Effector CD8-positive, alpha-beta T cell (primary cell): ENCODE results near the gene ELAVL2.

ENCODE experiments used
- DNase-seq: peaks from one replicate; lab custom pipeline; 2025; lab: John Stamatoyannopoulos, UW

The ELAVL2 gene

DNA sequence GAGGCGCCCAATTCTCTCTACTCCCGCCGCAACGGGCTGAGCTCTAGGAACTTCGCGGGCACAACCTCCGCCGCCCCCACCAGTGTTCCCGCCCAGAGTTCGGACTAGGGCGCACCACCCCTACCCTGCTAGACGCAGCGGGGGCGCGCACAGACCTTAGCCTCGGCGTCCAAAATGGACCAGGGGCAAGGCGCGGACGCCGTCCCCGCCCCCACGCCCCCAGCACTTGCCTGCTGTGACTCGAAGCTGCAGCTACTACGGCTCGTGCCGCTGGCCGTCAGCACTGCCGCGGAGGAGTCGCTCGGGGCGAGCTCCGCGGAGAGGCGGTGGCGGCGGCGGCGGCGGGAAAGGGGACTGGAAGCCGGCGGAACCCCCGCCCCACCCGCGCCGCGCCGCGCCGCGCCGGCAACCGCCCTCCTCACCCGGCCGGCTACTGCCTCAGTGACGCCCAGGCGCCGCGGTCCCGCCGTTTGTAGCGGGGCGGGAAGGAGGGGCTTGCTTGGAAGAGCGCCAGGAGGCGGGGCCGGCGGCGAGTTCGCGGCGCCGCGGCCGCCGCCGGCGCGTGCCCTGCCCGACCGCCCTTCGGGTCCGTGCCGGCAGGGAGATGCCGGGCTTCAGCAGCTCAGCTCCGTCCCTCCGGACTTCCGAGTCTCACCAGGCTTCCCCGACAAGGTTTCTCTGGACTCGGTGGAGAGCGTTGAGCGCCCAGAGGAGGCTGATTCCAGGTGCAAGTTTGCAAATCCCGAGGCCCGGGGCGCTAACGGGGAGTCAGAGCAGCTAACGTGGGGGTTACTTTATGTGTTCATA, 4.5 kb downstream of the ELAVL2 start:
- DNase-seq: no peak

DNA sequence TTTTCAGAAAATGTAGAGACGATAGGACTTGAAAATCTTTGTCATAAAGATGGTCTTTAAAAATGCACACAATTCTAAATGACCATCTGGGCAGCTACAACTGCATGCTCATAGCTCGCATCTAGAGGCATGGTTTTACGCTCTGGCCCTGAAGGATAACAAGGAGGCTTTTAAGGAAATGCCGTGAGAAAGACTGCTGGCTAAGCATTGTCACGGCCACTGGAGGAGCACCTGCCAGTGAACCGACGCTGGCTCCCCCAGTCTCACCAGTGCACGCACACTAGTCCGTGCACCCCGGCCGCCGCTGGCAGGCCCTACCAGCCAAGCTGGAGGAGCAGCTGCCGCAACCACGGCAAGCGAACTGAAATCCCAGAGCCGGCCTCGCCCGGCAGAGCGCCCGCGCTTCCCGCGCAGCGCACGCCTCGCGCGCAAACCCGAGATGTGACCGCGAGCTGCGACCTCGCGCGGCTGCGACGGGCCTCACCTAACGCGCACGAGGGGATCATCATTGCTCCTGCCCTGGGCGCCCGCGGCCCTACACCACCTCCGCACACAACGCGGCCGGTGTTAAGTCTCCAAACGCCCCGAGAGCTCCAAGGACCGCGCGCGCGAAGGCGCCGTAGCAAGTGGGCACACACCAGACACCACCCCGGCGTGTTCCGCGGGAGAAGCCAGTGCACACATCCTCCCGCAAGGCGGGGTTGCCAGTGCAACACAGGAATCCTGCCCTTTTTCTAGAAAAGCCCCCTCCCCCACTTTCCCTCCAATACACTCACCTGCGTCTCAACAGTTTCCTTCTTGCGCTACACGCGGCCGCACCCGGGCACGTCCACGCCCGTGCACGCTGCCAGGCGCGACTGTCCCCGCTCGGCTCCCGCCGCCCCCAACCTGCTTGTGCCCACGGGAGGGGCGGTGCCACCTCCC, 5.3 kb downstream of the ELAVL2 start:
- DNase-seq: no peak

DNA sequence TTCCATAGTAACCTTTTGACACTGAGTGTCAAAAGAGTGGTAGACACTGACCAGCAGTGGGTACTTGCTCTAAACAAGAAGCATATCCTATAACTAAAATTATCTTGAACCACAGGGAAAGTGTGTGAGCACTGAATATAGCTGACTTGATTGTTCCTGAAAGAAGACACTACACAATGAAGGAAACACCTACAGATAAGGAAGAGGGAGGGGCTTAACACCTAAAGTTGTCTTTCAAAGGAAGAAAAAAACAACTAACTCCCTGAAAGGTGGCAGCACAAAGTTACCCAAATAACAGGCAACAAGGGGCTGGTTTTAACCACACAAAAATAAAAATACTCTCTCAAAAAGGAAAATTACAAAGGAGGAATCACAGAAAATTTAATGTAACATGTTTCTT, 6.6 kb downstream of the ELAVL2 start:
- DNase-seq: no peak

DNA sequence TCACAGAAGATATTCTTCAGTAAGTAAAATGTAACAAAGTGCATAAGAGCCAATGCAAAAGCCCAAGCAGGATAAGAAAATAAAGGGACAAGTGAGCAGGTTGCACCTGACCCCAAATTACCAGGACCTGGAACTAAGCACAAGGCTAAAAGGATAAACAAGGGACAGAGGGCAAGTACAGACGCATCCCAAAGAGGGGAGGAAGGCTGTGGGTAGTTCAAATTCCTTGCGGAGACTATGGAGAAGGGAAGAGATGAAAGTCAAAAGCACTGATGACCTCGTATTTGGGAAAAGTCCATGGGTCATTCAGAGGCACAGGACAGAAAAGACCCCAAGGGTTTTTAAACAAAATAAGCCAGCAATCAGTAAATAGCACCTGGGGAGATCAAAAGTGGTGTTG, 11.8 kb downstream of the ELAVL2 start:
- no peak for DNase-seq

DNA sequence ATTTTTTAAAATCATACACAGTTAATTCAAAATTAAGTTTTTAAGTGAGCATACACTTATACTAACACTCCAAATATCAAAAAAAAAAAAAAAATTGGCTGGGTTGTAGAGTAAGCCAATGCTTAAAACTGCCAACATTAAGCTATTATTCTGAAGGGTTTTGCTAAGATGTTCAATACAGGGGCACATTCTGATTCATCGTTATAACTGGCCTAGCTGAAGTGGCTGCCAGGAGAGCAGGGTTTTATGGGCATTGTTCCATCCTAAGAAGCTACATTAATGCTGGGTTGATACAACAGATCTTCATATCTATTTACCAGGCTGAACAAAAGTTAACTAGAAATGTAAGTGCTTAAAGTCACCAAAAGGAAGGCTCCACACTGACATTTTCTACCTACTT, 13.4 kb downstream of the ELAVL2 start:
- no peak for DNase-seq

DNA sequence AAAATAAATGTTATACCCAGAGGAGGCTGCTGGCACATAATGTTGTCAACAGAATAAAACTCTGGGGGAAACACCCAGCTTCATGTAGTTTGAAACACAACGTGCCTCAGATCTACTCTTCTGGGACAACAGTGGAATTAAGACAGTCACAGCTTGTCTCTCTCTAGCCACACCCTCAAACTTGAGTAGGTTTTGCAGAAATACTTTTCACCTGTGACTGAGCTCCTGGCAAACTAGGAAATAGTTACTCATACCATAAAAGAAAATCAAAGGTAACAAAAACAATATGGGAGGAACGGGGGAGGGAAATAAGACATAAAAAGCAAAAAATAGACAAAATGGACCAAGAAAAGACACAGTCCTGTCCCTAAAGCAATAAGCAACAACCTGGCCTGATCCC, 14.4 kb downstream of the ELAVL2 start:
- no peak for DNase-seq

DNA sequence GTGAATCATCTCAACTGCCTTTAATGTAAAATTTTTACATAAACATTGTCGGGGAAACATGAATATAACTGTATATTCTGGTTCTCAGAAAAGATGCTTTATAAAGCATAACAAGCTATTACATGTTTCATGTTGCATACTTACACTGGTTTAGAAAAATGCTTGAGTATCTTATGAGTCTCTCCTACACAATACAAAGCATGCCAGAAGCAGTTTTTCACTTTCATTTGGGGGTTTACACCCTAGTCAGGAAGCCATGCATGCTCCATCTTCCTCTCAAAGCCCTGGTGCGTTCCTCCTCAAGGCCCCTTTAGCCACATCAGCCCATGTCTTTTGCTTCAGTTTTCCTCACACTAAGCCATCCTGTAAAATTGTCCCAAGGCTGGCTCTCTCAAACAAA, 22.8 kb downstream of the ELAVL2 start:
- no peak for DNase-seq

DNA sequence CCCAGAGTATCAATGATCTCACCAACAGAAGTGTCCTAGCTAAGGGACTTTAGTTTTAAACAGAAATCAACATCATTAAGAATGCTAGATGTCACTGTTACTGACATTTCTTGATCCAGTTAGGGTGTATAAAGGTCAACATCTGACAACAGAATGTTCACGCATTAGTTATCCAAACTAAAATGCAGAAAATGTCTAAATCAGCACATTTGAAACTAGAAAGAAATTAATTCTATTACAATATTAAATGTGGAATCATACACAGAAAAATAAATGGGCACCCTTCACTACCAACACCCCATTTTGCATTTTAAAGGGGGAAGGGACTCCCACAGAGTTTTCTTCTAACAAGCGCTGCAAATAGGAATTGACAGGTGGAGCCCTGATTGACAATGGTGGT, 24.5 kb downstream of the ELAVL2 start:
- DNase-seq: no peak

DNA sequence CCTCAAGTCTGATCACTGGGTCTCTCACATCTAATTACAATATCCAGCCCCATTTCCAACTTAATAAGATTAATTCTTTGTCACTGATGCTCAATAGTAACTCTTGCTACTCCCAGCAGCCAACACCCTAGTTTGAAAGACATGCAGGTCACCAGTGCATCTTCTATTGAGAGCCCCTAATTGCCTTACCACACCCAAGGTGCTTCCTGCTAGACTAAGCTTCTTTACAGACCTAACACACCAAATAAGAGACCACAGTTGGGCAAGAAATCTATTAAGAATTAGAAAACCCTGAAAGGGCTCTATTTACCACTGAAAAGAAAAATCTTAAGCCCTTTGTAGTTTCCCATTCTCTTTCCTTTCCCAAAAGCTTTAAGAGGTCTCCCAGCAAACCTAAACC, 26.5 kb downstream of the ELAVL2 start:
- no peak for DNase-seq

DNA sequence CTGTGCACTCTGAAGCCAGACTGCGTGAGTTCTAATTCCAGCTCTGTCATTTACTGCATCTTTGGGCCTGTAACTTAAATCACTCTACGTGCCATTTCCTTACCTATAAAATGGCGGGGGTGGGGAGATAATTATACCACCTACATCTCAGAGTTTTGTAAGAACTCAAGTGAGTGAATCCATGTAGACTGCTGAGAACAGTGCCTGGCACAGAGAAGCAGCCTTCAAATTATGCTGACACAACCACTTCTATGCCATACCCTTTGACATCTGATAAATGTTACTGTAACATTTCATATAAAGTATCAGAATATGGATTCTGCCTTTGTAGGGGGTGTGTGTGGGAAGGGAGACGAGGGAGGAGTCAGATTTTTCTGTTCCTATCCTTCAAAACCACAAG, 27.7 kb downstream of the ELAVL2 start:
- DNase-seq: no peak

DNA sequence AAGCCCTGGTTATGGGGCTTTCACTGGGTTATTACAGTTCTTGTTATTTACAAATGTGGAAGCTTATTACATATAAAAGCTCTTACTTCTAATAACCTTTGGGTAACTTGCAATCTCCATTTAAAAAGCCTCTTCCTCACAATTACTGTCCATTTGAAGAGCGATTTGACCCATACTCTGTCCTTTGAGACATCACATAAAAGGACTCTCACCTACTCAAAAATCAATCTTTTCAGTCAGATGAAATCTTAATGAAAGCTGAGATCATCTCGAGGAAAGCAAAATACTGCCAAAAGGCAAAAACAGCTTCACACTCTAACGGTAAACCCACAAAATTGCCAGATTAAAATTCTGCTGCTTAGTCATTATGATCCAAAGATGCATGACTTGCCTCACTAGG, 29.8 kb downstream of the ELAVL2 start:
- no peak for DNase-seq

DNA sequence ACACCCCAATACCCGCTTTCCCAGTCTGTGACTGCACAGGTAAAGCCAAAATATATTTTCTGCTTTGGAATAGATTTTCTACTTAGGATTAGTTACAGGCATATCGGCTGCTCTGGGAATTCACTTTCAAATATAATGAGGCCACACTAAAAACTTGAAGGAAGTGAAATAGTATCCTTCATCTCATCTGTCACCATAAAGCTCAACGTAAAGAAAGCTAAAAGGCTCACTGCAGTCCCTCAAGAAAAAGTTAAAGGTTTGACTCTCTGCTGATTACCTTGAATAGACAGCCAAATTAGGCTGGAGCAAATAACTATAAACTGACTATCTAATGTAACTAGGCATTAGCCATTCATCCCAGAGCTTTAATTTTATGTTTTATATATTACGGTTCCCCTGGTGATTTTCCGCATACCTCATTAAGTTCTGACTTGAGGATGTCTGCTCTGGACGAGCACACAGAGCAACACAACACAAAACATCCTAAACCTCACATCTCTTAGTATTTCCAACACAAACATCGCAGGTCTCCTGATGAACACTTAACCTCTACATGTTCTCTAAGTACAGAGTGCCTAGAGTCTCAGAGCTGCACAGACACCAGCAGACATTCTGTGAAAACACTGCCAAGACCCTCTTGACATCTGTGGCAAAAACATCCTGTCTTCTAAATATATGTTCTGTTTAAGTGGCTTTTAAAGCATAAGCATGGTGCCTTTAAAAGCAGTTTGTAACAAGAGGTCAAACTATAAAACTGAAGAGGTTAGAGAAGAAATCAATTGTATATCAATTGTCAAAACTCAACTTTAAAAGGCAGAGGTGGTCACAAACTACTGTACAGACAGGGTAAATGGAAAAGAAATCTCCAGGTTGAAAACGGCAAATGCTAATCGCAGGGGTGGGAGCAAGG, 35.4 kb downstream of the ELAVL2 start:
- no peak for DNase-seq

DNA sequence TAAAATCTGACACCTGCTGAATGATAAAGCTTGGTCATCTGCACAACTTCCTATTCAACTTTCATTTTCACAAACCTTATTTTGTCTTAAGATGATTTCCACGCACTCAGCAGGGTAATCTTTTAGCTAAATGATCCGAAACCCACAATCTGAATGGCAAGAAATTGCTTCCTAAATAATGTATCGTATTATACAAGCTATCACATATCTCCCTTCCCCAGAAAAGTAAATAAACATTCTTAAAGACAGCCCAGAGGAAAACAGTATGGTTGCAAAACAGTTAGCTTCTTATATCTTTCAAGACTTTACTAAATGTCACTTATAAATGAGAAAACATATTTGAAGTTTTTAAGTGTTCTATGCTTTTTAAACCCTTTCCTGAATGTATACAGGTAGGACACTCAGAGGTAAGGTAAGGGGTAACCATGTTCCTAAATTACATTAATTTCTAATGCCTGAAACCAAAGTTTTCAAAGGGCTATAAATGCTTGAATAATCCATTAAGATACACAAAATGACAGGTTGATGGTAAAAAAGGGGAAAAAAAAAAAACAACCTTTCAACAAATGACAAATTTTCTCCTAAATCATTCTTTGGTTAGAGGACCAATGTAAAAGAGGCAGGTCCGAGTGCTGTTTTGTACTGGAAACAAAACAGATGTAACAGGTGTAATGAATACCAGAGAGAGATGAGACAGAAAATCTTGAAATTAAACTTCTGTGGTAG, 36.3 kb downstream of the ELAVL2 start:
- DNase-seq: no peak

DNA sequence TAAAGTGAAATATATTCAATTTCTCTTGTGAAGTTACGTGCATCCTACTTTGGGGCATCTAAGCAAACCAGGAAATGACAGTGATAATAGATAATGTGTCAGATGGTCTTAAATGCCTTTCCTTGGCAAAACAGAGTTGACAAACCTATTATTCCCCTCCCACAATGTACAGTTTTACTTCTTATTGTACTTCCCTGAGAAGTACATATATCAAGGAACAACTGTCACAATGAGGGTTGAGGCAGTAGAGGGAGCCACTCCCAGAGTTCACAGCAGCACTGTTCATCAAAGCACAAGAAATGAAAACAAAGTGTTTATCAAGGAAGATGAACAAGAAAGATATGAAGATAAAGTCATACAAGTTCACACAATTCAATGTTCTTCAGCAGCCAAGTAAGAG, 41.1 kb downstream of the ELAVL2 start:
- no peak for DNase-seq

DNA sequence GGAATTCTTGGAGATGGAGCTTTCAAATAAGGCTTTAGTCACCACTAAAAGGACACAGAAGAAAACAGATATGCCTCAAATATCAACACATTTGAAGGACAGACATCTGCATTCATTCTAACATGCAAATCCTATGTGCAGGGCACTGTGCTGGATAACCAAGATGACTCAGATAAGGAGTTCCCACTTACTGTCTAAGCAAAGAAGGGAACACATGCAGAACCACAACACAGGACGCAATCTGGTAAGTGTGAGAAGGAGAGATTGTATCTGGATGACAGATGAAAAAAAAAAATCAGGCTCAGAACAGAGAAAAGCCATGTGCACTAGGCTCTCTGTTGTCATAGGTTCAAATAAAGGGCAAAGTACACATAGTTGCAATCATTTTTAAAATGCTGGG, 42.5 kb downstream of the ELAVL2 start:
- DNase-seq: no peak

DNA sequence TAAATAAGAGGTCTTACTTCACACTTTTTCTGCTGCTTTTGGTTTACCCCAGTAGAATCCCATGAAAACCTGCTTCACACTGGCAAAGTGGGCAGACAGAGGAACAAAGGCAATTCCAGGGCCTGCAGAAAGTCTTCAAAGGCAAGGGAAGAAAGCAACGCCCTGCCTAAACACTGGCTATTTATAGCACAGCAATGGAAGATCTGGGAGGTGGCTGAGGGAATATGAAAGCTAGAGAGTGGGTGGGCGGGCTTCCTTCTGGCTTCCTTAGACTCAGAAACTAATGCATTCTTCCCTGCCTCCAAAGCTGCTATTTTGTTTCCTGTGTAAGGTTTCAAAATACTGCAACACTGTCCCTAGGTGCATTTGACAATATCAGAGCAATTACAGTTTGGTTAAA, 46.8 kb downstream of the ELAVL2 start:
- DNase-seq: no peak

DNA sequence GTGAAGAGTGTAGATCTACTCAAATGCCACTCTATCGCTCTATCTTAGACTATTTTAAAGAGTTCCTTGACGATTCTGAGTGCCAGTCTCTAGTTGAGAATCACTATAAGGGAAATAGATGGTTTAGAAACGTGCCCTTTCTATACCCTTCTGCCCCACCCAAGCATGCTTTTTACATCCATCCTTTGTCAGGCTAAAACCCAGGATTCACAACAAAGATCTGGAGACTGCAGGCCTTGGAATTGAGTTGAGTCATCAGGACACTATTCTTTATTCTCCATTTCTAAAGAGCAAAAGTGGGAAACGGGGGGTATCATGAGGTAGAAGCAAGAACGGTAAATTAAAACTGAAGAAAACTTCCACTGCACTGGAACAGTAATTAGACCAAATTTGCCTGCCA, 48.7 kb downstream of the ELAVL2 start:
- no peak for DNase-seq

DNA sequence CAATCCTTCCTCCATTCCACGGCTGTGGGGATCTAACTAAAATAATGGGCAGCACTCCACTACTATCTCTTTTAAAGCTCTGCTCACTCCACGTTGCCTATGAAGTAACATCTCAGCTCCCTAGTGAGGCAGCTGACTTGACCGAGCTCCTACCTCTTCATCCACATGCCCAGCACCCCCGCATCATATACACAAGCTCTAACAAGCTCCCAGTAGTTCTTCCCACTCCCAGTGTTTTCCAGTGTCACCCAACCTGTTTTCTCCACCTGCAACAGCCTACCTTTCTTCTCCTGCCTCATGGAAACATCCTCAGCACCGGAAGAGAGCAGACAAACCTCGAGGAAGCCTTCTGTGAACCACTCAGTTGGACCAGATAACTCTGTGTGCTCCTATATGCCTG, 50.5 kb downstream of the ELAVL2 start:
- no peak for DNase-seq

DNA sequence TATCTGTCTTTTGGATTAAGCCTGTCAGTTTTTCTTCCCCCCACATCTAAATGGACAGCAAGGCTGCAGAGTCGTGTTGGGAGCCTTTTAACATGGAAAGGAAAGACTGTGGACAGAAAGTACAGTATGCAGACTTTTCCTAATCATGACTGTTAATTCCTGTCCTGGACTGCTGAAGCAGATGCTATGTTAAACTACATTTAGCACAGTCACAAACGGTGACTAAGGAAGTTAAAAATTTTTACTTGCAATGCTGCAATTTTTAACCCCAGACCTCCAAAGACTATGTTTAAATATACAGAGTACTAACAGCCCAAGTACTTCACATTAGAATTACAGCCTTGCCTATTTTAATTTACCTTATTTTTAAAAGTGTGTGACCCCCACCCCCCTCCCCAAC, 51.8 kb downstream of the ELAVL2 start:
- no peak for DNase-seq

DNA sequence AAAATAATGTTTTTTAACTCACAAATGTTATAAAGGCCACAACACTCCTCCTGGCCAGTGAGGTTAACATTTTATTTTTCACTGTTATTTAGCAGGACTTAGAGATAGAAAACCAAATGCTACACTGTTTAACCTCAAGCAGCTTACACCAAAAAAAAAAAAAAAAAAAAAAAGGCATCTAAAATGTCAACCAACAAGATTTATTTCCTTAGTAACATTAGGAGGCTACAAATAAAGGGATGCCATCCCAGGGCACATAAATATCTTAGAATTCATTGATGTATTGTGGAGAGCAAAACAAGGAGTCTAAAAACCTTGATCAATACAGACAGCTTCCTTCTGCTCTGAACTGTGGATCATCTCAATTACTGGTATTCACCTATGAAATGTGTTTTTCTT, 53.7 kb downstream of the ELAVL2 start:
- no peak for DNase-seq

DNA sequence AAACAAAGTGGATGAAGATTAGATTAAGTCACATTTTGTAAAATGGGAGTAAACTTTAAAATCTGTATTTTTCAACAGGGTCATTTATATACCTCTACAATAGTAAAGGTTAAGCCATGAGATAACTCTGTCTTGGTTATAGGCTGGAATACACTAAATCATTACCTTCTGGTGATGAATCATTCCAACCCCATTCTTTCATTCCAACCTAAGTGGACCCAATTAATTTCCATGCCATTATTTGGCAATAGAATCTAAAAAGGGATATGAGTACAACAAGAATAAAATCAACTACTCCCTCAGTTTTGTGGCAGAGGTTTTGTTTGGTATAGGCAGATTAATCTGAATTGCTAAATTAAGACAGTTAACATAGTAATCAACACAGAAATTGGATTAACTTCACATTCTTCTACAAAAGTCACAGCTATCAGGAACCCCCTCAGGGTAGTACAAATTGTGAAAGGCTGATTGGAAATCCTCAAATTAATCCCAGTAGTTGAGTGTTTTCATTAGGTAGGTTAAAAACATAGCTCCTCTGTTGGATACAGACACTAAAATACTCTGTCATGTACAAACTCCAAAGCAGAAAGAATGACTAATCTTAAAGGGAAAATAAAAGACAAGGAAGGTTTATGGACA, 54.2 kb downstream of the ELAVL2 start:
- DNase-seq: no peak
